ENCODE results near the gene IL31.
A peak's percentile ranks its signal among the peaks of the same experiment; 100 is the strongest.

The IL31 gene

GRCh38 chr12:122126713-122127597 is 47.1 kb downstream of the IL31 start:
- no peak for DNase-seq

- DNase-seq: no peak
Measured at GRCh38 chr12:122126342-122126635, 47.7 kb downstream of the IL31 start.

- no peak for DNase-seq
Measured at GRCh38 chr12:122125452-122126341, 48.3 kb downstream of the IL31 start.

GRCh38 chr12:122124370-122124769 is 49.7 kb downstream of the IL31 start:
- no peak for DNase-seq

- no peak for DNase-seq
Measured at GRCh38 chr12:122123761-122124145, 50.3 kb downstream of the IL31 start.

- peak; percentile 77 for DNase-seq
Measured at GRCh38 chr12:122123051-122123760, 50.8 kb downstream of the IL31 start.

All from CD4-positive, alpha-beta T cell treated with Interleukin-21 for 1 hour (primary cell).